Activated T-cell treated with anti-CD3 and anti-CD28 coated beads, Interleukin-2, amount 50 U/mL, for 24 hours (primary cell): ENCODE results near the gene NPC2.
"Not testable (repeated sequence)": the region's sequence is repeated elsewhere in the genome, so short reads cannot be mapped to it uniquely, and the experiment has no call there.

ENCODE experiments used
- DNase-seq: peaks from one replicate; pipeline ENCODE4 v3.0.0-alpha.2; 2020
- H3K27ac Mint-ChIP-seq: 2 replicates; pipeline ENCODE4 v1.8.0; 2020; ENCODE audit warnings: mild to moderate bottlenecking, mixed read lengths
- H3K27me3 Mint-ChIP-seq: 2 replicates; pipeline ENCODE4 v1.8.0; 2020; ENCODE audit warnings: mixed read lengths
- H3K36me3 Mint-ChIP-seq: 2 replicates; pipeline ENCODE4 v1.8.0; 2020; ENCODE audit warnings: low read depth, mixed read lengths
- H3K4me1 Mint-ChIP-seq: 2 replicates; pipeline ENCODE4 v1.8.0; 2020; ENCODE audit warnings: low read depth, mixed read lengths
- H3K4me3 Mint-ChIP-seq: 2 replicates; pipeline ENCODE4 v1.8.0; 2020; ENCODE audit warnings: mild to moderate bottlenecking, moderate library complexity, mixed read lengths
- H3K9me3 Mint-ChIP-seq: 2 replicates; pipeline ENCODE4 v1.8.0; 2020; ENCODE audit warnings: mixed read lengths

NPC2 gene

GRCh38 chr14:74456684-74457564 lies 36.2 kb downstream of the NPC2 start:
- Mint-ChIP-seq H3K9me3 (no peaks in the 10 kb centered on the region), H3K27ac (no peak overlapping the region), H3K36me3 (no peaks in the 10 kb centered on the region), H3K4me1 (no peaks in the 10 kb centered on the region), H3K27me3 (peaks cover 4% of the 10 kb centered on the region), H3K4me3 (no peak overlapping the region)
- DNase-seq: no peak

DNA sequence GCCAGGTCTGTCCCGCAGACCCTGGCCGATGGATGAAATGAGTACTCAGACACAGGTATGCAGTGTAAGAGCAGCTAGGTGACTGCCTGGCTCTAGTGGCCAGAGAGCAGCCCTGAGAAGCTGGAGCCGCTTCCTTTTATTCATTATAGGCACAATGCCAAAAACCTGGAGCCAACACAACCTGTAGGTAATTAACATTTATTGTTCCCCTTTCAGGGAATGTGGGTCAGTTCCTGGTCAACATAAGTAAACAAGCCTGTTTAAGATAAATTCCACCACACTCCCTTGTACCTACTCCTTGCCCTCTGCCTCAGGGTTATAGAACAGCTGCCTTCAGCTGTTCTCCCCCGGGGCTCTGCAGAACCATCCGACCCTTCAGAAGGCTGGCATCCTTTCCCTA lies 38.7 kb downstream of the NPC2 start:
- not testable (repeated sequence) for H3K27ac Mint-ChIP-seq, DNase-seq, H3K4me3 Mint-ChIP-seq, H3K4me1 Mint-ChIP-seq, H3K27me3 Mint-ChIP-seq, H3K36me3 Mint-ChIP-seq, H3K9me3 Mint-ChIP-seq

GRCh38 chr14:74444866-74445265 lies 48.2 kb downstream of the NPC2 start:
- no peak for DNase-seq
- peaks cover 2% of the 10 kb centered on the region for H3K9me3 Mint-ChIP-seq
- no peaks in the 10 kb centered on the region for H3K4me1 Mint-ChIP-seq
- no peak overlapping the region for H3K4me3 Mint-ChIP-seq
- no peak overlapping the region for H3K27ac Mint-ChIP-seq
- no peaks in the 10 kb centered on the region for H3K36me3 Mint-ChIP-seq
- H3K27me3 Mint-ChIP-seq: peaks cover 8% of the 10 kb centered on the region

GRCh38 chr14:74442757-74443156 lies 50.3 kb downstream of the NPC2 start:
- H3K27ac Mint-ChIP-seq: no peak overlapping the region
- H3K9me3 Mint-ChIP-seq: peaks cover under 1% of the 10 kb centered on the region
- H3K36me3 Mint-ChIP-seq: no peaks in the 10 kb centered on the region
- H3K4me1 Mint-ChIP-seq: no peaks in the 10 kb centered on the region
- no peak overlapping the region for H3K4me3 Mint-ChIP-seq
- peaks cover 11% of the 10 kb centered on the region for H3K27me3 Mint-ChIP-seq
- no peak for DNase-seq

DNA sequence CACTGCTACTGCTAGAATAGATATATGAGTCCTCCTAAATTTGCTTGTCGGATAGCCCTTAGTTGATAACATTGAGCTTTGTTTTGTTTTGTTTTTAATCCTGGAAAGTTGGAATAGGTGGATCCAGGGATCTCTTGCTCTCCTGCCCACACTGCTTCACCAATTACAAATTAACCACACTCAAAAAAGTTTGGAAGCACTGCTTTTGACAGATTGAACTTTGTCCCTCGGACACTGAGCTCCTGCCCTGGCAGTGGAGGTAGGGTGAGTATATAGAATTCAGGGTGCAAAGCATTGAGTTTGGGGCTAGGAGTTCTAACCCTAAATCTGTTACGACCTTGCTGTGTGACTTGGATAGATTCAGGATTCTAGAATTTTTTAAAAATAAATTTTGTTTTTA lies 52.0 kb downstream of the NPC2 start:
- no peak overlapping the region for H3K4me3 Mint-ChIP-seq
- peaks cover 16% of the 10 kb centered on the region for H3K27me3 Mint-ChIP-seq
- no peaks in the 10 kb centered on the region for H3K9me3 Mint-ChIP-seq
- no peaks in the 10 kb centered on the region for H3K36me3 Mint-ChIP-seq
- H3K4me1 Mint-ChIP-seq: no peaks in the 10 kb centered on the region
- DNase-seq: no peak
- no peak overlapping the region for H3K27ac Mint-ChIP-seq

GRCh38 chr14:74438351-74438915 lies 54.7 kb downstream of the NPC2 start:
- Mint-ChIP-seq H3K4me1 (no peaks in the 10 kb centered on the region), H3K36me3 (no peaks in the 10 kb centered on the region), H3K4me3 (no peak overlapping the region), H3K9me3 (no peaks in the 10 kb centered on the region), H3K27ac (no peak overlapping the region), H3K27me3 (peaks cover 24% of the 10 kb centered on the region)
- no peak for DNase-seq

DNA sequence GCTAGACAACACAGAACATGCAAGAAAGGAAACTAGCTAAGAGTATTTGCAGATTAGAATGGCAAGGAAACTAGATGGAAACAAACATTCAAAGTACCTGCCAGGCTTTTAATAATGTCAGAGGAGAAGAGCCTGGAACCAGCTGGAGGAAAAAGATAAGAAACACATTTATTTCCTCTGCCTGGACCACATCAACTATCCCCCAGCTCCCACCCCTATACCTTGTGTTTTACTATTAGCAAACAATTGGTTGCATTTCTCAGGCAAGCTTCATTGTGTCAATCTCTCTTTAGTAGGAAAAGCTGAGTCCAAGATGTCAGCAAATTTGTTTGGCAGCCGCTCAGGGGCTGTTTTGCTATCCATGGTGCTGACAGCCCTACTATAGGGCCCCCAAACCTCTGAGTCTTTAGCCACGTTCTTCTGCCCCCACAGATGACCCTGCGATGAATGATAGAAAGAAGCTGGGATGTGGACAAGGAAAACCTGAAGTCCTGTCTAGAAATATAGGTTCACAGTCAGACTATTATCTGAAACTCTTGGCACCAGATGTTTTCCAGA lies 55.5 kb downstream of the NPC2 start:
- H3K4me3 Mint-ChIP-seq: no peak overlapping the region
- H3K4me1 Mint-ChIP-seq: no peaks in the 10 kb centered on the region
- H3K9me3 Mint-ChIP-seq: no peaks in the 10 kb centered on the region
- peaks cover 24% of the 10 kb centered on the region for H3K27me3 Mint-ChIP-seq
- H3K36me3 Mint-ChIP-seq: no peaks in the 10 kb centered on the region
- no peak for DNase-seq
- no peak overlapping the region for H3K27ac Mint-ChIP-seq

GRCh38 chr14:74434294-74434693 lies 58.8 kb downstream of the NPC2 start:
- no peak overlapping the region for H3K4me3 Mint-ChIP-seq
- peaks cover 35% of the 10 kb centered on the region for H3K27me3 Mint-ChIP-seq
- no peaks in the 10 kb centered on the region for H3K4me1 Mint-ChIP-seq
- H3K9me3 Mint-ChIP-seq: no peaks in the 10 kb centered on the region
- H3K27ac Mint-ChIP-seq: no peak overlapping the region
- no peaks in the 10 kb centered on the region for H3K36me3 Mint-ChIP-seq
- no peak for DNase-seq

DNA sequence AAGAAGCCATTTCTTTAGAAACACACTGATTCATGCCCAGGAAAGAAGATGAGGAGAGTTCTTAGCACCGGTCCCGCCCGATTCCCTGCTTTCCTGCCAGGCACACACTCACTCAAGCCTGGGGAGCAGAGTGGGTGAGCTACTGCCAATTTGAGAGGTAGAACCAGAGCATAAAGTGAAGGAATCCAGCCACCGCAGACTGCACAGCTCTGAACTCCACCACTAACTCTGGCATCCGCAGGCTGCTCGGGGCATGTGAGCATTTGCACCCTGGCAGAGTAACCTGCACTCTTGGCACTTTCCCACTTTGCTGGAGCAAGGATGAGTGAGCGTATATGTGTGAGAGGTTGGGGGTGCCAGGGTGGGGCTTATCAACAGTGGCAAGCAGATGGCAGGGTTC lies 63.1 kb downstream of the NPC2 start:
- no peaks in the 10 kb centered on the region for H3K36me3 Mint-ChIP-seq
- H3K27me3 Mint-ChIP-seq: peaks cover 44% of the 10 kb centered on the region
- no peaks in the 10 kb centered on the region for H3K9me3 Mint-ChIP-seq
- no peak for DNase-seq
- H3K27ac Mint-ChIP-seq: no peak overlapping the region
- no peak overlapping the region for H3K4me3 Mint-ChIP-seq
- peaks cover 2% of the 10 kb centered on the region for H3K4me1 Mint-ChIP-seq
